Sigmoid colon (tissue), 7 donors: ENCODE measurements around the gene SYT13. TPM values are rescaled to one million over a fixed set of nuclear protein-coding genes. Genes with fewer than 3 reads are reported as not detected.

Source experiments
- DNase-seq: peaks from one replicate; pipeline ENCODE4 v3.0.0-alpha.2; 2019
- H3K27ac ChIP-seq, 4 donors: fragments of 200-600 bp; sonication (generic); one replicate each; pipeline ENCODE4 v1.5.1; 2016 to 2019; ENCODE audit warnings: mild to moderate bottlenecking in 1 of 4
- H3K27me3 ChIP-seq, 3 donors: fragments of 200-600 bp; sonication (generic); one replicate each; pipeline ENCODE4 v1.5.1; 2019; ENCODE audit warnings: mild to moderate bottlenecking in 1 of 3
- H3K36me3 ChIP-seq, 4 donors: fragments of 200-600 bp; sonication (generic); one replicate each; pipeline ENCODE4 v1.5.1; 2016 to 2019
- H3K4me1 ChIP-seq, 4 donors: fragments of 200-600 bp; sonication (generic); one replicate each; pipeline ENCODE4 v1.5.1; 2017 to 2019
- H3K4me3 ChIP-seq, 4 donors: fragments of 200-600 bp; sonication (generic); one replicate each; pipeline ENCODE4 v1.5.1; 2017 to 2019; ENCODE audit warnings: mild to moderate bottlenecking in 2 of 4, moderate library complexity in 1 of 4
- H3K9me3 ChIP-seq, 4 donors: fragments of 200-600 bp in 3 of 4; sonication (generic) in 3 of 4; one replicate each; pipeline versions ENCODE4 v1.5.1 to v1.6.1; 2013 to 2019
- EP300 ChIP-seq, 4 donors: sonication (generic); formaldehyde crosslinking; IDR thresholded peaks; one replicate each; pipeline ENCODE4 v1.6.1; 2017; ENCODE audit warnings: antibody characterized with exemption in 4 of 4
- POLR2A ChIP-seq, 2 donors: fragments of 450-650 bp; IDR thresholded peaks; one replicate each; pipeline ENCODE4 v1.6.1; 2016; ENCODE audit warnings: antibody characterized with exemption in 2 of 2, mild to moderate bottlenecking in 2 of 2, moderate library complexity in 2 of 2
- POLR2AphosphoS5 ChIP-seq, 4 donors: sonication (generic); formaldehyde crosslinking; IDR thresholded peaks; one replicate each; pipeline ENCODE4 v1.6.1; 2017; ENCODE audit warnings: antibody characterized with exemption in 4 of 4
- WGBS, 2 donors: extraction: QIAGEN DNeasy Blood & Tissue Kit; methylation state at CpG; one replicate each; pipeline ENCODE4 v1.1.7; 2013; 5-methylcytosine and 5-hydroxymethylcytosine counted together
- intact Hi-C: fragments of 100-400 bp; cut with DNase I; formaldehyde crosslinking; loops from one replicate; pipeline ENCODE4 v1.15.1; 2023
- polyA plus RNA-seq, 3 donors: library from polyadenylated mRNA; stranded (reverse); fragments of 200-250 nt; gene quantifications; one replicate each; pipeline ENCODE4 v1.2.3, GENCODE V29; 2013
- total RNA-seq, 4 donors: library from RNA; depleted of rRNA; stranded (reverse); fragments of >200 nt; gene quantifications; one replicate each; pipeline ENCODE4 v1.1.0, GENCODE V29; 2016
- TF ChIP-seq, protein P1 (sequence below), 4 experiments: fragments of 450-650 bp in 3 of 4; fragments of 200-600 bp in 1 of 4; IDR thresholded peaks; one replicate each; pipeline ENCODE4 v1.5.1; 2016 to 2019; ENCODE audit warnings: antibody characterized with exemption in 4 of 4, mild to moderate bottlenecking in 3 of 4, moderate library complexity in 2 of 4
- donor health status: healthy with polysubstance abuse.
- donor health status: Bipolar disorder and iron deficiency.
- donor health status: healthy.

SYT13 gene
- total and polyA plus RNA-seq, 7 donors: 2.0 to 8.1 (median 3.9) TPM

DNA sequence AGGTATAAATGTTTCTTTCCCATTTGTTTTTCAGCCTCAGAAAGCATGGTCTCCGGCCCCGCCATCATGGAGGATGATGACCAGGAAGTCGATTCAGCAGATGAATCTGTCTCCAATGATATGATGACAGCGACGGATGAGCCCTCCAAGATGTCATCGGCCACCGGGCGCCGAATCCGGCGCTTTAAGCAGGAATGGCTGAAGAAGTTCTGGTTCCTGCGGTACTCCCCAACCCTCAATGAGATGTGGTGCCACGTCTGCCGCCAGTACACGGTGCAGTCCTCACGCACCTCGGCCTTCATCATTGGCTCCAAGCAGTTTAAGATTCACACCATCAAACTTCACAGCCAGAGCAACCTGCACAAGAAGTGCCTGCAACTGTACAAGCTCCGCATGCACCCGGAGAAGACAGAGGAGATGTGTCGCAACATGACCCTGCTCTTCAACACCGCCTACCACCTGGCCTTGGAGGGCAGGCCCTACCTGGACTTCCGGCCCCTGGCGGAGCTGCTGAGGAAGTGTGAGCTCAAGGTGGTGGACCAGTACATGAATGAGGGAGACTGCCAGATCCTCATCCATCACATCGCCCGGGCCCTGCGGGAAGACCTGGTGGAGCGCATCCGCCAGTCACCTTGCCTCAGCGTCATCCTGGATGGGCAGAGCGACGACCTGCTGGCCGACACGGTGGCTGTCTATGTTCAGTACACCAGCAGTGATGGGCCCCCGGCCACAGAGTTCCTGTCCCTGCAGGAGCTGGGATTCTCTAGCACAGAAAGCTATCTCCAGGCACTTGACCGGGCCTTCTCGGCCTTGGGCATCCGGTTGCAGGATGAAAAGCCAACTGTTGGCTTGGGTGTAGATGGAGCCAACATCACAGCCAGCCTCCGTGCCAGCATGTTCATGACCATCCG is 59.9 kb downstream of the SYT13 start:
- DNase-seq: peak; percentile 64
- intact Hi-C loops: no loop called here
- Histone ChIP-seq H3K4me1 (no peaks in the 10 kb centered on the region), H3K36me3 (peaks cover 6 to 40% (median 17%) of the 10 kb centered on the region in 4 donors), H3K4me3 (no peak overlapping the region), H3K9me3 (no peaks in the 10 kb centered on the region), H3K27ac (no peak overlapping the region), H3K27me3 (no peaks in the 10 kb centered on the region)
- WGBS, 2 donors: 97% methylated on average over 39 of the region's 39 CpGs
- TF ChIP-seq POLR2A (IDR thresholded peaks at IDR 0.05): no peak
- no peak for TF ChIP-seq POLR2AphosphoS5 (IDR thresholded peaks at IDR 0.05)
- TF ChIP-seq, protein P1, sequence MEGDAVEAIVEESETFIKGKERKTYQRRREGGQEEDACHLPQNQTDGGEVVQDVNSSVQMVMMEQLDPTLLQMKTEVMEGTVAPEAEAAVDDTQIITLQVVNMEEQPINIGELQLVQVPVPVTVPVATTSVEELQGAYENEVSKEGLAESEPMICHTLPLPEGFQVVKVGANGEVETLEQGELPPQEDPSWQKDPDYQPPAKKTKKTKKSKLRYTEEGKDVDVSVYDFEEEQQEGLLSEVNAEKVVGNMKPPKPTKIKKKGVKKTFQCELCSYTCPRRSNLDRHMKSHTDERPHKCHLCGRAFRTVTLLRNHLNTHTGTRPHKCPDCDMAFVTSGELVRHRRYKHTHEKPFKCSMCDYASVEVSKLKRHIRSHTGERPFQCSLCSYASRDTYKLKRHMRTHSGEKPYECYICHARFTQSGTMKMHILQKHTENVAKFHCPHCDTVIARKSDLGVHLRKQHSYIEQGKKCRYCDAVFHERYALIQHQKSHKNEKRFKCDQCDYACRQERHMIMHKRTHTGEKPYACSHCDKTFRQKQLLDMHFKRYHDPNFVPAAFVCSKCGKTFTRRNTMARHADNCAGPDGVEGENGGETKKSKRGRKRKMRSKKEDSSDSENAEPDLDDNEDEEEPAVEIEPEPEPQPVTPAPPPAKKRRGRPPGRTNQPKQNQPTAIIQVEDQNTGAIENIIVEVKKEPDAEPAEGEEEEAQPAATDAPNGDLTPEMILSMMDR (IDR thresholded peaks at IDR 0.05): no peak
- TF ChIP-seq EP300 (IDR thresholded peaks at IDR 0.05): no peak

DNA sequence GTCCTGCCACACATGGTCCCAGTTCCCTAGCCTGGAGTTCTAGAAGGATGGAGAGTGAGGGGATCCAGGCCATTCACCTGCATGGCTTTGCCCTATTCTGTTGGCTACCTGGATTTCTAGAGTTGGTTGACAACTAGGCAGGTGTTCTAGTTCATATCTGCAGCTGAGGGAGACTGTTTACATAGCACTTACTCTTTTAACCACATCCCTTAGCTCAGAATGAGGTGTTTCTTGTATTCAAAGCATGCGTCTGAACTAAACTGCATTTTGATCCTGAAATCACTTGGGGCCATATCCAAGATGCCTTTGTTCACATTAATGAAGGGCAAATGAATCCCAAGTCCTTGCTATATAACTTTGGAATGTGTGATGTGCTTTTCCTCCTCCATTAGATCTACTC is 60.9 kb downstream of the SYT13 start:
- no peak overlapping the region for H3K27ac ChIP-seq
- H3K4me3 ChIP-seq: no peak overlapping the region
- TF ChIP-seq EP300 (IDR thresholded peaks at IDR 0.05): no peak
- no peak for TF ChIP-seq POLR2A (IDR thresholded peaks at IDR 0.05)
- TF ChIP-seq, protein P1 (IDR thresholded peaks at IDR 0.05): no peak
- TF ChIP-seq POLR2AphosphoS5 (IDR thresholded peaks at IDR 0.05): no peak
- no peaks in the 10 kb centered on the region for H3K4me1 ChIP-seq
- intact Hi-C loops: no loop called here
- H3K9me3 ChIP-seq: no peaks in the 10 kb centered on the region
- WGBS, 2 donors: 24 to 72% methylated on average over 1 of the region's 1 CpG
- DNase-seq: peak; percentile 4
- H3K36me3 ChIP-seq: peaks cover 6 to 50% (median 17%) of the 10 kb centered on the region in 4 donors
- no peaks in the 10 kb centered on the region for H3K27me3 ChIP-seq

DNA sequence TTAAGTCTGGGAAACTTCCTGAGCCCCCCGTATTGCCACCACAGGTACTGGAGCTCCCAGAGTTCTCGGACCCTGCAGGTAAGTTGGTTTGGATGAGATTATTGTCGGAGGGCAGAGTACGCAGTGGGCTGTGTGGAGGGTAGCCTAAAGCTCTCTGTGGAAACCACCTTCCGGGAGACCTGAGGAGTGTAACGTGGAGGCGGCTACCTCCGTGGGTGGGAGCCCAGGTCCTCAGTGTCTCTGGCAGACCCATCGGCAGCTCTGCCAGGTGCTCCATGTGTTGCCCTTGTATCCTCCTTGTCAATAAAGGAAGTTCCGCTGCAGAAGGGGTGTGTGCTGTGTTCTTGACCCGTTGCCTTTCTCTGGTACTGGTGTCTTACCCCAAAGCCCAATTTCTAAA is 61.4 kb downstream of the SYT13 start:
- Histone ChIP-seq H3K9me3 (no peaks in the 10 kb centered on the region), H3K27ac (no peak overlapping the region), H3K4me3 (no peak overlapping the region), H3K27me3 (no peaks in the 10 kb centered on the region), H3K4me1 (no peaks in the 10 kb centered on the region), H3K36me3 (peaks cover 6 to 55% (median 17%) of the 10 kb centered on the region in 4 donors)
- intact Hi-C loops: no loop called here
- TF ChIP-seq POLR2A (IDR thresholded peaks at IDR 0.05) (no peak), EP300 (IDR thresholded peaks at IDR 0.05) (no peak), POLR2AphosphoS5 (IDR thresholded peaks at IDR 0.05) (no peak)
- TF ChIP-seq, protein P1 (IDR thresholded peaks at IDR 0.05): no peak
- peak; percentile 61 for DNase-seq
- WGBS, 2 donors: 86 to 95% methylated on average over 11 of the region's 11 CpGs

DNA sequence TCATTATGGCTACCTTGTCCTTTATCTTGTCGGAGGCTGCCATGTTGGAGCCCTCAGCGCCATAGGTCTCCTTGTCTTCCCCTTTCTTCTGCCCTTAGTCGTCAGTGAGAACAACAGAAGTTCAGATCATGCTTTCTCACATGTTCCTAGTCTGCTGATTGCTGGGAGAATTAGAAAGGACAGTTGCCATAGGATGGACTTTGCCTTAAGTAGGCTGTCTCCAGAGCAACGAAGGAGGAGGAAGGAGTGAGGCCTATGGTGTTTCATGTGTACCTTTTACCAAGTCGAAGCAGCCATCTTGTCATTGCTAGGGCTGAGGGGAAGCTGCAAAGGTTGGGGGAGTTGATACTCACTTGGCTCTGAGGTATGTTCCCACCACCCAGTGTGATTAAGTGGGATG is 62.6 kb downstream of the SYT13 start:
- Histone ChIP-seq H3K27ac (no peak overlapping the region), H3K4me1 (no peaks in the 10 kb centered on the region), H3K27me3 (no peaks in the 10 kb centered on the region), H3K4me3 (no peak overlapping the region), H3K36me3 (peaks cover 6 to 57% (median 17%) of the 10 kb centered on the region in 4 donors), H3K9me3 (no peaks in the 10 kb centered on the region)
- intact Hi-C loops: no loop called here
- WGBS, 2 donors: 85 to 96% methylated on average over 5 of the region's 5 CpGs
- peak; percentile 14 for DNase-seq
- no peak for TF ChIP-seq POLR2A (IDR thresholded peaks at IDR 0.05)
- no peak for TF ChIP-seq POLR2AphosphoS5 (IDR thresholded peaks at IDR 0.05)
- TF ChIP-seq, protein P1 (IDR thresholded peaks at IDR 0.05): no peak
- no peak for TF ChIP-seq EP300 (IDR thresholded peaks at IDR 0.05)
